ENCODE measurements around the gene ACOT7. TPM values are rescaled to one million over a fixed set of nuclear protein-coding genes. Genes with fewer than 3 reads are reported as not detected.

The ACOT7 gene
- total and polyA plus RNA-seq, 2 donors = 14.2 to 22.2 TPM

DNA sequence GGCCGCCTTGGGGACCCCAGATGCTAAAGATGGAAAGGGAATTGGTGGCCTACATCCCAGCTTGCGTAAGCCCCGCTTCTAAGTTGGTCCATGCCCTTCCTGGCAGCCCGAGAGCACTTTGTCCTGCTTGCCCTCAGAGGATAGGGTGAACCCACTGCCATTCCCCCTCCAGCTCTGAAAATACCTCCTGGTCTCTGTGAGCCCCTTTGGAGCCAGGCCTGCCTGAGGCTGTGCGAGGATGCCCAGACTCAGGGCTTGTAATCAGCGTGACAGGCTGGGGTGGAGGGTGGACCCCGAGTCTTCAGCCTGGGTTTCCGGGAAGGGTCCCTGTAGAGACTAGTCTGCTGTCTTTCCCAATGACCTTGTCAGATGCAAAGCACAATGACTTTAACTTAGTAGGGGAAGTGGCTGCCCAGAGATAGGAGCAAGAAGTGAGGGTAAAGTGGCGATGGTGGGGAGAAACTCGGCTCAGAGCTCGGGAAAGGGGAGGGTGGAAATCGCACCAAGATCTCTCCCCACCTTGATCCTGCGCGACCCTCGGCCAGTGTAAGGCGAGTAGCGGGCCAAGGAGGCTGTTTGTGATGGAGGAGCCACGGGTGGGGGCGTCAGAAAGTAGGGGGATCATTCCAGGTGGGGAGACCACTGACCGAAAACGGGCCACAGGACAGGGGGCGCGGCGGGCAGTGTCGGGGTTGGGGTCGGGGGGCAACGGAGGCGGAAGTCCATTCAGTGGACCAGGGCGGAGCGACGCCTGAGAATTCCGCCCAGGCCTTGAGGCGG is 152.3 kb downstream of the ACOT7 start:
- Histone ChIP-seq H3K4me1 (ENCODE audit: control insufficient read depth in 2 of 2, insufficient read depth in 2 of 2, low read length in 2 of 2) (peaks cover 2 to 9% of the 10 kb centered on the region in 2 donors), H3K36me3 (ENCODE audit: control insufficient read depth in 2 of 2, insufficient read depth in 2 of 2, low read length in 1 of 2) (no peaks in the 10 kb centered on the region), H3K27ac (ENCODE audit: low read depth in 1 of 2, low read length in 1 of 2) (no peak overlapping the region), H3K4me3 (ENCODE audit: low read length in 2 of 2) (no peak overlapping the region), H3K27me3 (ENCODE audit: control insufficient read depth in 2 of 2, insufficient read depth in 1 of 2, low read length in 1 of 2) (peaks cover 79 to 88% of the 10 kb centered on the region in 2 donors), H3K9me3 (ENCODE audit: control insufficient read depth in 2 of 2, insufficient read depth in 1 of 2, low read length in 1 of 2) (peaks cover 0 to 3% of the 10 kb centered on the region in 2 donors)
- DNase-seq (ENCODE audit: low read depth in 6 of 9, low spot score in 9 of 9) = no peak
- 15% methylated on average over 33 of the region's 33 CpGs for WGBS

DNA sequence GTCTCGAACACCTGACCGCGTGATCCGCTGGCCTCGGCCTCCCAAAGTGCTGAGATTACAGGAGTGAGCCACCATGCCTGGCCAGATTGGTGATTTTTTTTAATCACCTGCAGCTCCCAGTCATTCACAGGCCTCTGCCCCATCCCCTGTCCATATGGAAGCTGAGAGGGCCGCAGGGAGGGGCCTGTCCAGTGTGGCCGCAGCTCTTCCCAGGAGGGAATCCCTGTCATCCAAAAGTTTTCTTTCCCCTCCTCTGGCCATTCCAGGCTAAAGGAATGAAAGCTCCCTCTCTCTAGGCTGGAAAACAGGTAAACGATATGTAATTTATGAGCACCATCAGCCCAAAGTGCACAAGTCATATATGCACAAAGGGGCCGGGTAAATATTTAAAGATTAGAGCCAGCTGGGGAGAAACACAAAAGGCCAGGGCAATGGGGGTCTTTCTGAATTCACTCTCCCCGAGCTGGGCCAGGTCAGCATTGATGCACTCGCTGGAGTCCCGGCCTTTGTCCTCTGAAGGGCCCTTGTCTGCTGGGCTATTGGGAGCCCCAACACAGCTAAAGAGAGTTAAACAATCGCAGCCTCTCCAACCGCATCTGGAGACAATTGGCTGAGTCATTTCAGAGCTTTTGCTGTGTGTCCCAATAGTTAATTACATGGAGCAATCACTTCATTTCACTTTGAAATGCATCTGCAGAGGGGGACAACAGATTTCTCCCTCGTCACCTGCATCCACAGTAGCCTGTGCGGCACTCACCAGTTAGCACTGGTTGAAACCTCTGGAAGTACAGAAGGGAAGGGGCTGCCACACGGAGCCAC is 153.4 kb downstream of the ACOT7 start:
- no peak for DNase-seq (ENCODE audit: low read depth in 6 of 9, low spot score in 9 of 9)
- Histone ChIP-seq H3K27ac (ENCODE audit: low read depth in 1 of 2, low read length in 1 of 2) (no peak overlapping the region), H3K9me3 (ENCODE audit: control insufficient read depth in 2 of 2, insufficient read depth in 1 of 2, low read length in 1 of 2) (peaks cover 0 to 3% of the 10 kb centered on the region in 2 donors), H3K4me3 (ENCODE audit: low read length in 2 of 2) (no peak overlapping the region), H3K27me3 (ENCODE audit: control insufficient read depth in 2 of 2, insufficient read depth in 1 of 2, low read length in 1 of 2) (peaks cover 68 to 76% of the 10 kb centered on the region in 2 donors), H3K36me3 (ENCODE audit: control insufficient read depth in 2 of 2, insufficient read depth in 2 of 2, low read length in 1 of 2) (no peaks in the 10 kb centered on the region), H3K4me1 (ENCODE audit: control insufficient read depth in 2 of 2, insufficient read depth in 2 of 2, low read length in 2 of 2) (peaks cover 2 to 6% of the 10 kb centered on the region in 2 donors)
- WGBS = 41% methylated on average over 17 of the region's 17 CpGs

- Histone ChIP-seq H3K9me3 (ENCODE audit: control insufficient read depth in 2 of 2, insufficient read depth in 1 of 2, low read length in 1 of 2) (peaks cover 0 to 3% of the 10 kb centered on the region in 2 donors), H3K4me1 (ENCODE audit: control insufficient read depth in 2 of 2, insufficient read depth in 2 of 2, low read length in 2 of 2) (peaks cover 10 to 13% of the 10 kb centered on the region in 2 donors), H3K36me3 (ENCODE audit: control insufficient read depth in 2 of 2, insufficient read depth in 2 of 2, low read length in 1 of 2) (peaks cover 0 to 3% of the 10 kb centered on the region in 2 donors), H3K4me3 (ENCODE audit: low read length in 2 of 2) (no peak overlapping the region), H3K27ac (ENCODE audit: low read depth in 1 of 2, low read length in 1 of 2) (no peak overlapping the region), H3K27me3 (ENCODE audit: control insufficient read depth in 2 of 2, insufficient read depth in 1 of 2, low read length in 1 of 2) (peaks cover 59 to 67% of the 10 kb centered on the region in 2 donors)
- 21% methylated on average over 7 of the region's 7 CpGs for WGBS
- no peak for DNase-seq (ENCODE audit: low read depth in 6 of 9, low spot score in 9 of 9)
These were observed 154.3 kb downstream of the ACOT7 start for GRCh38 chr1:6239213-6239752.

GRCh38 chr1:6237093-6237492 is 156.5 kb downstream of the ACOT7 start:
- Histone ChIP-seq H3K4me1 (ENCODE audit: control insufficient read depth in 2 of 2, insufficient read depth in 2 of 2, low read length in 2 of 2) (peaks cover 10 to 13% of the 10 kb centered on the region in 2 donors), H3K4me3 (ENCODE audit: low read length in 2 of 2) (no peak overlapping the region), H3K36me3 (ENCODE audit: control insufficient read depth in 2 of 2, insufficient read depth in 2 of 2, low read length in 1 of 2) (peaks cover 11 to 15% of the 10 kb centered on the region in 2 donors), H3K27me3 (ENCODE audit: control insufficient read depth in 2 of 2, insufficient read depth in 1 of 2, low read length in 1 of 2) (peaks cover 38 to 46% of the 10 kb centered on the region in 2 donors), H3K27ac (ENCODE audit: low read depth in 1 of 2, low read length in 1 of 2) (no peak overlapping the region), H3K9me3 (ENCODE audit: control insufficient read depth in 2 of 2, insufficient read depth in 1 of 2, low read length in 1 of 2) (no peaks in the 10 kb centered on the region)
- WGBS = over 99% methylated on average over 4 of the region's 4 CpGs
- no peak for DNase-seq (ENCODE audit: low read depth in 6 of 9, low spot score in 9 of 9)

DNA sequence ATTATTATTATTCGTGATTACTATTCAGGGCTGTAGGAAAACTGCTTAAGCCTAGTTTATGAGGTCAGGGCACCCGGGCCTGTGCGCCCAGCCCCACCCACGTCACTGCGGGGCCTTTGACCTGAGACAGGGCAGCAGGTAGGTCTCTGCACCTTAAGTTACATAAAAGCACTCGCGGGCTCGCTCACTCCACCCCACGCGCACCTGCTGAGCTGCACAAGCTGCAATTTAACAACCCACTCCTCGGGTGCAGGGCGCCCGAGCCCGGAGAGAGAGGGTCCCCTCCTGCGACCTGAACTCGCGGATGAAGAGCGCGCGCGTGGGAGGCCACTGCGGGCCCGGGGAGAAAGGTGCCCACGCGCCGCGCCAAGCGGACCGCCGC is 158.3 kb downstream of the ACOT7 start:
- Histone ChIP-seq H3K4me3 (ENCODE audit: low read length in 2 of 2) (peak overlapping the region; percentile 70 to 96), H3K4me1 (ENCODE audit: control insufficient read depth in 2 of 2, insufficient read depth in 2 of 2, low read length in 2 of 2) (peaks cover 10 to 13% of the 10 kb centered on the region in 2 donors), H3K27ac (ENCODE audit: low read depth in 1 of 2, low read length in 1 of 2) (peak overlapping the region in 1 of 2 donors; percentile 8), H3K27me3 (ENCODE audit: control insufficient read depth in 2 of 2, insufficient read depth in 1 of 2, low read length in 1 of 2) (peaks cover 23 to 28% of the 10 kb centered on the region in 2 donors), H3K36me3 (ENCODE audit: control insufficient read depth in 2 of 2, insufficient read depth in 2 of 2, low read length in 1 of 2) (peaks cover 25 to 28% of the 10 kb centered on the region in 2 donors), H3K9me3 (ENCODE audit: control insufficient read depth in 2 of 2, insufficient read depth in 1 of 2, low read length in 1 of 2) (no peaks in the 10 kb centered on the region)
- under 1% methylated on average over 30 of the region's 30 CpGs for WGBS
- peak in 1 of 9 donors; percentile 35 for DNase-seq (ENCODE audit: low read depth in 6 of 9, low spot score in 9 of 9)

DNA sequence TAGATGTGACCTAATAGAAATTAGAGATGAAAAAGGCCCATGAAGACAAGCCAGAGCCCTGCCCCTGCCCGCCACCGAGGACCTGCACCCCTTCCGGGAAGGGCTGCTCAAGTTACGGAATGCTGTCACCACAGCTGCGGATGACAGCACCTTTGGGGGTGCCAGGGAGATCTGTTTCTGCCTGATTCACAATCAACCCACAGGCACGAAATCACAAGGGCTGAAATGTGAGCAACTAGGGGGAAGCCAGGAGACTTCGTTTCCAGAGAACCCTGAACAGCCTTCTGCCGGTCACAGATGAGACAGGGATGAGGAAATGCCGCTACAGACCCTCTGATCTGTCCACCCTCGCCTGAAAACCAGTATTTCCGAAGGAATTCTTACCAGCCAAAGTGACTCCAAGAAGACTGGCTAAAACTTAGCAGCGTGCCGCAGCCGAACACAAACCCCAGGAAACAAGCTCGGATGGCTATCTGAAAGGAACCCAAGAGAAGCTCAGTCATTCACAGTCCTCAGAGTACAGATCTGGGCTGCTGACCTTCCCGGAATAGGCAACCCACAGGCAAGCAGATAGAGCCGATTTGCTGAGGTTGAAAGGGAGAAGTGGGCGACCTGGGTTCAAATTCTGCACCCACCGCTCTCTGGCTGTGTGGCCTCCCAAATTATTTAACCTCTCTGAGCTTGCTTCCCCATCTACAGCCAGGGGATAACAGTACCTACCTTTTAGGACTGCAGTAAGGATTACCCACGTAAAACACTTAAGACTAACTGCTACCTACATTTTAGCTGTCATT is 158.9 kb downstream of the ACOT7 start:
- Histone ChIP-seq H3K9me3 (ENCODE audit: control insufficient read depth in 2 of 2, insufficient read depth in 1 of 2, low read length in 1 of 2) (no peaks in the 10 kb centered on the region), H3K27ac (ENCODE audit: low read depth in 1 of 2, low read length in 1 of 2) (peak overlapping the region in 1 of 2 donors; percentile 43), H3K4me1 (ENCODE audit: control insufficient read depth in 2 of 2, insufficient read depth in 2 of 2, low read length in 2 of 2) (peaks cover 10 to 13% of the 10 kb centered on the region in 2 donors), H3K4me3 (ENCODE audit: low read length in 2 of 2) (peak overlapping the region; percentile 70 to 96), H3K27me3 (ENCODE audit: control insufficient read depth in 2 of 2, insufficient read depth in 1 of 2, low read length in 1 of 2) (peaks cover 17 to 22% of the 10 kb centered on the region in 2 donors), H3K36me3 (ENCODE audit: control insufficient read depth in 2 of 2, insufficient read depth in 2 of 2, low read length in 1 of 2) (peaks cover 31 to 34% of the 10 kb centered on the region in 2 donors)
- DNase-seq (ENCODE audit: low read depth in 6 of 9, low spot score in 9 of 9) = no peak
- WGBS = 86% methylated on average over 20 of the region's 20 CpGs

GRCh38 chr1:6233376-6233775 is 160.2 kb downstream of the ACOT7 start:
- H3K36me3 ChIP-seq (ENCODE audit: control insufficient read depth in 2 of 2, insufficient read depth in 2 of 2, low read length in 1 of 2) = peaks cover 34 to 43% of the 10 kb centered on the region in 2 donors
- peaks cover 6 to 8% of the 10 kb centered on the region in 2 donors for H3K27me3 ChIP-seq (ENCODE audit: control insufficient read depth in 2 of 2, insufficient read depth in 1 of 2, low read length in 1 of 2)
- peaks cover 10 to 13% of the 10 kb centered on the region in 2 donors for H3K4me1 ChIP-seq (ENCODE audit: control insufficient read depth in 2 of 2, insufficient read depth in 2 of 2, low read length in 2 of 2)
- no peak overlapping the region for H3K27ac ChIP-seq (ENCODE audit: low read depth in 1 of 2, low read length in 1 of 2)
- no peak for DNase-seq (ENCODE audit: low read depth in 6 of 9, low spot score in 9 of 9)
- 93% methylated on average over 1 of the region's 1 CpG for WGBS
- no peak overlapping the region for H3K4me3 ChIP-seq (ENCODE audit: low read length in 2 of 2)
- H3K9me3 ChIP-seq (ENCODE audit: control insufficient read depth in 2 of 2, insufficient read depth in 1 of 2, low read length in 1 of 2) = no peaks in the 10 kb centered on the region

DNA sequence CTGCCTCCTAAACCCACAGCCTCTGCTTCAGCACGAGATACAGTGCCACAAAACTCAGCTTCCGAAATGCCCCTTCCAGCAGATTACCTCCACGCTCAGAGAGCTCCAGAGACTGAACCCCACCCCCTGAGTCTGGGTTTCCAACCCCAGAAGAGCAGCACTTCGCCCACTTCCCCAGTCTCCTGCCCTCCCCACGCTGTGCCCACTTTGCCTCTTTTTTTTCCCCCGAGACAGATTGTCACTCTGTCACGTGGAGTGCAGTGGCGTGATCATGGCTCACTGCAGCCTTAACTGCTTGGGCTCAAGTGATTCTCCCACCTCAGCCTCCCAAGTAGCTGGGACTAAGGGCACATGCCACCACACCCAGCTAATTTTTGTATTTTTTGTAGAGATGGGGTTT is 167.9 kb downstream of the ACOT7 start:
- Histone ChIP-seq H3K27me3 (ENCODE audit: control insufficient read depth in 2 of 2, insufficient read depth in 1 of 2, low read length in 1 of 2) (no peaks in the 10 kb centered on the region), H3K27ac (ENCODE audit: low read depth in 1 of 2, low read length in 1 of 2) (no peak overlapping the region), H3K4me1 (ENCODE audit: control insufficient read depth in 2 of 2, insufficient read depth in 2 of 2, low read length in 2 of 2) (no peaks in the 10 kb centered on the region), H3K9me3 (ENCODE audit: control insufficient read depth in 2 of 2, insufficient read depth in 1 of 2, low read length in 1 of 2) (no peaks in the 10 kb centered on the region), H3K4me3 (ENCODE audit: low read length in 2 of 2) (no peak overlapping the region), H3K36me3 (ENCODE audit: control insufficient read depth in 2 of 2, insufficient read depth in 2 of 2, low read length in 1 of 2) (peaks cover 61 to 73% of the 10 kb centered on the region in 2 donors)
- no peak for DNase-seq (ENCODE audit: low read depth in 6 of 9, low spot score in 9 of 9)
- whole genome bisulfite sequencing = 97% methylated on average over 8 of the region's 8 CpGs
